Sigmoid colon (tissue), 3 donors: Measurements from ENCODE around the gene HSPB2.

ENCODE experiments used
- POLR2A ChIP-seq, 2 donors: fragments of 450-650 bp; IDR thresholded peaks; one replicate each; pipeline ENCODE4 v1.6.1; 2016; ENCODE audit warnings: antibody characterized with exemption in 2 of 2, mild to moderate bottlenecking in 2 of 2, moderate library complexity in 2 of 2
- TF ChIP-seq, protein P1 (sequence below), 4 experiments: fragments of 450-650 bp in 3 of 4; fragments of 200-600 bp in 1 of 4; IDR thresholded peaks; one replicate each; pipeline ENCODE4 v1.5.1; 2016 to 2019; ENCODE audit warnings: antibody characterized with exemption in 4 of 4, mild to moderate bottlenecking in 3 of 4, moderate library complexity in 2 of 4

DNA sequence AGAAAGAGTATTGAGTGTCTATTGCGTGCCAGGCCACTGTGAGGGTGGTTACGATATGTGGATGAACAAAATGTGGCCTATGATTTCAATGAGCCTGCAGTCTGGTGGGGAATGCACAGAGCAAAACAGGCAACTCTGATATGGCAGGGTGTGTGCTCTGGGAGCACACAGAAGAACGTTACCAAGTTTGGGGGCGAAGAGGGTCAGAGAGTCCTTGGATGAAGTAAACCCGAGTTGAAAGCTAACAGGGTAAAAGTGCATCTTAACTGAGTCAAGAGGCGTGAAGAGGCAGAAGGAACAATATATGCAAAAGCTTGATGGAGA lies 32.9 kb upstream of the HSPB2 start:
- TF ChIP-seq, protein P1, sequence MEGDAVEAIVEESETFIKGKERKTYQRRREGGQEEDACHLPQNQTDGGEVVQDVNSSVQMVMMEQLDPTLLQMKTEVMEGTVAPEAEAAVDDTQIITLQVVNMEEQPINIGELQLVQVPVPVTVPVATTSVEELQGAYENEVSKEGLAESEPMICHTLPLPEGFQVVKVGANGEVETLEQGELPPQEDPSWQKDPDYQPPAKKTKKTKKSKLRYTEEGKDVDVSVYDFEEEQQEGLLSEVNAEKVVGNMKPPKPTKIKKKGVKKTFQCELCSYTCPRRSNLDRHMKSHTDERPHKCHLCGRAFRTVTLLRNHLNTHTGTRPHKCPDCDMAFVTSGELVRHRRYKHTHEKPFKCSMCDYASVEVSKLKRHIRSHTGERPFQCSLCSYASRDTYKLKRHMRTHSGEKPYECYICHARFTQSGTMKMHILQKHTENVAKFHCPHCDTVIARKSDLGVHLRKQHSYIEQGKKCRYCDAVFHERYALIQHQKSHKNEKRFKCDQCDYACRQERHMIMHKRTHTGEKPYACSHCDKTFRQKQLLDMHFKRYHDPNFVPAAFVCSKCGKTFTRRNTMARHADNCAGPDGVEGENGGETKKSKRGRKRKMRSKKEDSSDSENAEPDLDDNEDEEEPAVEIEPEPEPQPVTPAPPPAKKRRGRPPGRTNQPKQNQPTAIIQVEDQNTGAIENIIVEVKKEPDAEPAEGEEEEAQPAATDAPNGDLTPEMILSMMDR (IDR thresholded peaks at IDR 0.05) = no peak
- TF ChIP-seq POLR2A (IDR thresholded peaks at IDR 0.05) = no peak
